Measurements from ENCODE around the gene CSPG5.

Gene CSPG5

GRCh38 chr3:47583320-47584075 lies 4.8 kb upstream of the CSPG5 start:
- DNase-seq, result no peak

- DNase-seq, result no peak
These were observed 3.2 kb upstream of the CSPG5 start for GRCh38 chr3:47581835-47582234.

- no peak for DNase-seq
These were observed 2.8 kb upstream of the CSPG5 start for GRCh38 chr3:47581422-47581821.

DNA sequence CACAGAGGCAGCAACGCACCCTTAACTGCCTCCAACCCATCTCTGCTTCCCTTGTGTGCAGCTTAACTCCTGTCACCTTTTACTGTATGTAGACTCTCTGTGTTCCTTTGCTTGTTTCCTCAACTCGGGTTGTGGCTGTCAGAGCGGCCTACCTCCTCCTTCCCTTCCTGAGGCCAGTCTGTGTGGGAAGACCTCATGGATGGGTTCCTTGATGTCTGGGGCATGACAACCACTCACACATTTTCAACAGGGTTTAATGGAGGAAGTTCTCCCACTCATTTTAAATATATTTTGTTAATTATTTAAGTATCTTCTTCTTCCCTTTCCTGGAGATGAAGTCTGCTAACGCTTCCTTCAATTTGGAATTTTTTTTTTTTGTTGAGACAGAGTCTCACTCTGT lies 1.8 kb upstream of the CSPG5 start:
- no peak for DNase-seq

- DNase-seq, result no peak
These were observed 1.2 kb upstream of the CSPG5 start for GRCh38 chr3:47579875-47580274.

DNA sequence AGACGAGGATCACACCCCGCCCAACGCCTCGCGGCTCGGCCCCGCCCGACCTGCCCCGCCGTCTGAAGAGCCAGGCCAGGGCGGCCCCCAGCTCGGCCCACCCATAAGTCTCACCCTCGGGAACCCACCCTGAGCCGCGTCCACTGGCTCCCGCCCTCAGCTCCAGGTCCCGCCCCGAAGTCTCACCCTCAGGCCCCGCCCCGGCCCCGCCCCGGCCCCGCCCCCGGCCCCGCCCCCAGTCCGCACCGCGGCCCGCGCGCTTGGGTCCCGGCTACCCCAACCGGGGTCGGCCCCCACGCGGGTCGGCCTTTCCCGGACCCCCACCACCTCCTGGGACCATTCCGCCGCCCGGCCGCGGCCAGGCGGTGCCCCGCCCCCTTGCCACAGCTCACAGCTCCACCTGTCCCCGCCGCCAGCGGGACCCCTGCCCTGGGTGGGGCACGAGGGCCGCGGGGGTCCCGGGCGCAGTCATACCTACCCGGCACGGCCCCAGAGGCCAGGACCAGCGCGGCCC lies 489 bp downstream of the CSPG5 start:
- no peak for DNase-seq

GRCh38 chr3:47577583-47578118 lies 1.0 kb downstream of the CSPG5 start:
- DNase-seq, result no peak

DNA sequence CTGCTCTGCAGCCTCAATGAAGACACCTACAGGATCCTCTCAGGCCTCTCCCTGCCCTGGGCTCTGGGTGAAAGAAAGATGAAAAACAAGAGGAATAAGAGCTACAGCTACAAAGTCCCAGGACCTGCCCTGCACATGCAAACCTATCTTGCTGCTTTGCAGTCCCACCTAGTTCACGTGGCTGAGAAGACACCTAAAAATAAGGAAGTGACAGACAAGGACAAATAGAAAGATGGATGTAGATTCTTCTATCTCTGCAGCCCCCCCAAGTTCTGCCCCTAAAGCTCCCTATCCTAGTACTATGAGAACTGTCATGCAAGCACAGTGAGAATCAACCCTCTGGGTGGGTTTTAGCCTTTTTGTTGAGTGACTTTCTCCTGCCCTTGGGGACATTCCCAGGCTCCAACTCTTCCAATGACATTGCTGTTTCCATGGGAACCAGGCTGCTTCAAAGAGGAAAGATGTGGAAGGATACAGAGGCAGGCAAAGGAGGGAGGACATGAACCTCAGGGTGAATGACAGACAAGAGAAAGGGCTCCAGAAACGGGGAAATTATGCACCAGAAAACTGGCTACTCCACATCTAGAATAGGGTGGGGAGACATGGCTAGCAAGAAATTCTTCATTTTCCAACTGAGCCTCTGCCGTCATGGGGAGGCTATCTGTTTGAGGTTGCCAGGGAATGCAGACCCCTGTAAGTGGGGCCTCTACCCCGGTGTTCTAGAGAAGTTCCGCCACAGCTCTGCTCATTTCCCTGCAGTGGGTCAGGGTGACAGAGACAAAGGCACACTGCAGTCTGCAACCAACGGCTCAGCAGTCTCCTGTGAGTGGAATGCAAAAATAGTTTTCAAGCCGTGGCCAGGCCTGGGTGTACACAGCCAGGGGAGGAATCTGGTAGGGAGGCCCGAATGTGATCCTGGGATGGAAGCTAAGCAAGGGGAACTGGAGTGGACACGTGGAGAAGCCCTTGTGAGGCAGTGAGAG lies 5.2 kb downstream of the CSPG5 start:
- no peak for DNase-seq

- DNase-seq, result no peak
These were observed 7.1 kb downstream of the CSPG5 start for GRCh38 chr3:47571391-47572175.

- no peak for DNase-seq
These were observed 9.8 kb downstream of the CSPG5 start for GRCh38 chr3:47568901-47569300.

DNA sequence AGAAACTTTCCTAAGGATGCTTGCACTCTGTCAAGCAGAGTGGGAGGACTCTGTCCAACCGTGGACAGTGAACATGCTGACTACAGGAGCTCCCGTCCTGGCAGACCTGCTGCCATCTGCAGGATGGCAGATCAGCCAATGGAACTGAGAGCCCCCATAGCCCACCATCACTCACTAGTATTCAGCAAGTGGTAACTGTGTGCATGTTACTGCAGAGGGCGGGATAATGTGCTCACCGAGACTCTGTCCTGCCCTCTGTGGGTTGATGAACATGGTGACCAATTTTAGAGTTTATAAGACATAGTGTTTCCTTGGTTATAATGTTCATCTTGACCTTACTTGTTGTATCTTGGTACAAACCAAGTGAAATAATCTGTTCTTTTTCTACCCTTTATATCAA lies 11.5 kb downstream of the CSPG5 start:
- no peak for DNase-seq

DNA sequence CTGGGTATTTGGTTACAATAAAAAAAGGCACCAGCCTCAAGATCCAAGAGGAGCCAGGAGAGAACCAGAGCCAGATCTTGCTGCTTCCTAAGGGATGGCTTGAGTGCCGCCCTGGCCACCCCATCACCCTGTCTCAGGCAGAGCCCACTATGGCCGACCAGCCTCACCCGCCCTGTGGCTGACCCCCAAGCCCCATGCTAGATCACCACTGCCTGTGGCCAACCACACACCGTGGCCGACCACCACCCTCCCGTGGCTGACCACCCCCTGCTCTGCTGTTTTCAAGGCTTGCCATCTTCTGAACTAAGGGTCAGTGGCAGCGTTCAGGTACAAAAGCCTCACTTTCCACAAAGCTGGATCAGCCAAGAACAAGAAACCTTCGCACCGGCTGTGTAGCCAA lies 12.0 kb downstream of the CSPG5 start:
- no peak for DNase-seq

DNA sequence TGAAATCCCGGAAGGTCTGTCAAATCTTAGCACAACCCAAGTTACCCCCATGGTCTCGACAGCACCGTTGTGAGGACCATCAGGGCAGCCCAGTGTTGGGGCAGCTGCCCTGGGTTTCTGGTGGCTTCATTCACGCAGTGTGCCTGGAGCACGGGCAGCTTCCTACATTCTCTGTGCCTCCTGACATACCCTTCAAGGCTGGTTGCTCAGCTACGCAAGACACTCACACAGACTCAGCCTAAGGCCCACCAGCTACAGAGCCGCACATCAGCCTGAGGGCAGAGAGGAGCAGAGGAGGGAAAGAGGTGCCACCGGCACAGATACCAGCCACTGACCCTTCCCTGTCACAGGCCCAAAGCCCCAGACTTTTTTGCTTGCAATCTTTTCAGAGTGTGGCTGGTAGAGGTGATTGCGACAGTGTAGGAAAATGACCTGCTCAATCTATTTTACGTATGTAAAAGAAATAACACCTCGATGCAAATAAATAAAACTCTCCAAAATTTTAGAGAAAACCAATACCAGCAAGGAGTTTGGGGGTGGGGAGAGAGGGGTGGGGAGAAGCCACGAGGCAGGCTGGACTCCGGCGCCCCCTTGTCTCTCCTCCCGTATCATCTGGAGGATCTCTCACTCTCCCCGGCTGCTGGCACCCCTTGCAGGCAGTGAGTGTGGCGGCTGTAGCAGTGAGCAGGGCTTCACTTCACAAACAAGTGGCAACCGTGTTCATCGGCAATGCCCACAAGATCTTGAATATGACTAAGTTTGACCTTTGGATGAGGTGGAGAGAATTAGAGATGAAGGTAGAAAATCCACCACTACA lies 12.7 kb downstream of the CSPG5 start:
- no peak for DNase-seq

- DNase-seq, result no peak
These were observed 22.3 kb downstream of the CSPG5 start for GRCh38 chr3:47556351-47556750.

GRCh38 chr3:47554335-47554734 lies 24.3 kb downstream of the CSPG5 start:
- DNase-seq, result no peak

- no peak for DNase-seq
These were observed 25.3 kb downstream of the CSPG5 start for GRCh38 chr3:47553407-47553806.

- no peak for DNase-seq
These were observed 36.0 kb downstream of the CSPG5 start for GRCh38 chr3:47542471-47543173.

DNA sequence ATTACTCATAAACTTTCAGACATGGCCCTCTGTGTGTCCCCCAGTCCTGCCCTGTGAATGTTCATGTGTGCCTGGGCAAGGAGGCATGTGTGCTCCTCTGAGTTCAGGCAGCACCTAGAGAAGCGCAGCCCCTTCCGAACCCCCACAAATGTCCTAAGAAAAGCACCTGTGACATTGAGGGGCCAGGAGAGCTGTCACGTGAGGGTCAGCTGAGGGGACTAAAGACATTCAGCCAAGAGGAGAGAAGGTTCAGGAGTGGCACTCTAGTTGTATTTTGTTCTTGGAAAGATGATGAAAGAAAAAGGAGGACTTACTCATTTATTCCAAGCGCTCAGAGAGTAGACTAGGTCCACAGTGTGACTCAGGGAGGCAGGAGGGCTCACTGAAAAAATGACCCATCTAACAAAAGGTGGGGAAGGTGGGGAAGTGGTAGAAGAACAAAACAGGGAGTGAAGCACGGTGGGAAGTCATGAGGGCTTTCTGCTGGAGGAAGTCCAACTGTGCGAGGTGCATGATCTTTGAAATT lies 37.0 kb downstream of the CSPG5 start:
- no peak for DNase-seq

GRCh38 chr3:47540281-47540680 lies 38.4 kb downstream of the CSPG5 start:
- no peak for DNase-seq

- no peak for DNase-seq
These were observed 41.7 kb downstream of the CSPG5 start for GRCh38 chr3:47536967-47537366.
